Activated CD4-positive, alpha-beta T cell treated with anti-CD3 and anti-CD28 coated beads for 24 hours (primary cell): ENCODE results near the gene LRIG1.

ENCODE experiments used
- DNase-seq, 2 donors: peaks; one replicate each; pipeline ENCODE4 v3.0.0-alpha.2; 2020; ENCODE audit warnings: low read depth in 2 of 2

The LRIG1 gene

GRCh38 chr3:66386011-66386924 lies 114.6 kb downstream of the LRIG1 start:
- DNase-seq = no peak

GRCh38 chr3:66385066-66385465 lies 115.8 kb downstream of the LRIG1 start:
- DNase-seq = no peak

GRCh38 chr3:66383998-66384745 lies 116.7 kb downstream of the LRIG1 start:
- no peak for DNase-seq

GRCh38 chr3:66383023-66383422 lies 117.8 kb downstream of the LRIG1 start:
- DNase-seq = no peak

GRCh38 chr3:66382142-66382541 lies 118.7 kb downstream of the LRIG1 start:
- DNase-seq = no peak

- no peak for DNase-seq
Measured at GRCh38 chr3:66381626-66382025, 119.2 kb downstream of the LRIG1 start.

GRCh38 chr3:66380200-66380932 lies 120.5 kb downstream of the LRIG1 start:
- no peak for DNase-seq

GRCh38 chr3:66379565-66379964 lies 121.3 kb downstream of the LRIG1 start:
- DNase-seq = no peak

- DNase-seq = no peak
Measured at GRCh38 chr3:66378256-66378655, 122.6 kb downstream of the LRIG1 start.

- no peak for DNase-seq
Measured at GRCh38 chr3:66377800-66378199, 123.0 kb downstream of the LRIG1 start.

- no peak for DNase-seq
Measured at GRCh38 chr3:66376568-66376967, 124.3 kb downstream of the LRIG1 start.

- DNase-seq = no peak
Measured at GRCh38 chr3:66372681-66373350, 128.0 kb downstream of the LRIG1 start.

GRCh38 chr3:66371432-66371831 lies 129.4 kb downstream of the LRIG1 start:
- no peak for DNase-seq

GRCh38 chr3:66370179-66370578 lies 130.6 kb downstream of the LRIG1 start:
- DNase-seq = no peak

- no peak for DNase-seq
Measured at GRCh38 chr3:66367979-66368378, 132.8 kb downstream of the LRIG1 start.

- DNase-seq = no peak
Measured at GRCh38 chr3:66366747-66367146, 134.1 kb downstream of the LRIG1 start.

GRCh38 chr3:66365080-66365479 lies 135.7 kb downstream of the LRIG1 start:
- no peak for DNase-seq

- DNase-seq = no peak
Measured at GRCh38 chr3:66363148-66363547, 137.7 kb downstream of the LRIG1 start.

GRCh38 chr3:66362541-66362941 lies 138.3 kb downstream of the LRIG1 start:
- no peak for DNase-seq

GRCh38 chr3:66361356-66361755 lies 139.5 kb downstream of the LRIG1 start:
- no peak for DNase-seq

- no peak for DNase-seq
Measured at GRCh38 chr3:66355997-66356396, 144.8 kb downstream of the LRIG1 start.

GRCh38 chr3:66355394-66355793 lies 145.4 kb downstream of the LRIG1 start:
- no peak for DNase-seq
